ENCODE data around the gene ADGRL4. TPM values are rescaled to one million over a fixed set of nuclear protein-coding genes. Genes with fewer than 3 reads are reported as not detected.
"Not testable (repeated sequence)": the region's sequence is repeated elsewhere in the genome, so short reads cannot be mapped to it uniquely, and the experiment has no call there.

The ADGRL4 gene
- total RNA-seq, 1 experiment from 2014 or later: not detected

GRCh38 chr1:78980511-78980910 is 26.0 kb downstream of the ADGRL4 start:
- Histone ChIP-seq H3K4me1 (ENCODE audit: control insufficient read depth, insufficient read depth, low read length) (no peaks in the 10 kb centered on the region), H3K27ac (ENCODE audit: low read length) (no peak overlapping the region), H3K4me3 (ENCODE audit: low read depth in 2 of 2, low read length in 2 of 2) (no peak overlapping the region), H3K36me3 (ENCODE audit: control insufficient read depth, insufficient read depth, low read length) (no peaks in the 10 kb centered on the region), H3K27me3 (ENCODE audit: control insufficient read depth, insufficient read depth, low read length) (no peaks in the 10 kb centered on the region), H3K9me3 (ENCODE audit: control insufficient read depth, insufficient read depth, low read depth, low read length) (no peaks in the 10 kb centered on the region)
- in situ Hi-C loops (cut with HindIII; ENCODE audit: low pct_unique_long_range_greater_than_20kb, low sequenced_read_pairs): no loop called here
- TF ChIP-seq CTCF (IDR thresholded peaks at IDR 0.05): no peak
- no peak for TF ChIP-seq SIN3A (IDR thresholded peaks at IDR 0.05; ENCODE audit: borderline replicate concordance, insufficient read depth, low read depth, low read length)
- no peak for TF ChIP-seq REST (IDR thresholded peaks at IDR 0.05; ENCODE audit: insufficient read depth in 1 of 2, low read depth in 2 of 2, low read length in 1 of 2)
- no peak for TF ChIP-seq TCF7L2 (IDR thresholded peaks at IDR 0.05; ENCODE audit: low read depth, low read length)
- no peak for TF ChIP-seq POLR2AphosphoS5 (IDR thresholded peaks at IDR 0.05; ENCODE audit: low read depth, low read length)
- intact Hi-C loops (cut with micrococcal nuclease; ENCODE audit: unreplicated experiment): no loop called here
- DNase-seq (ENCODE audit: low read depth, low spot score) (no peak), ATAC-seq (no peak)
- ChIA-PET POLR2A (no interaction called here), CTCF (no interaction called here)
- no TSS peak for BruUV-seq (replicated peaks)

GRCh38 chr1:78972723-78973122 is 33.8 kb downstream of the ADGRL4 start:
- Histone ChIP-seq H3K4me3 (ENCODE audit: low read depth in 2 of 2, low read length in 2 of 2) (no peak overlapping the region), H3K4me1 (ENCODE audit: control insufficient read depth, insufficient read depth, low read length) (no peaks in the 10 kb centered on the region), H3K27ac (ENCODE audit: low read length) (no peak overlapping the region), H3K36me3 (ENCODE audit: control insufficient read depth, insufficient read depth, low read length) (no peaks in the 10 kb centered on the region), H3K9me3 (ENCODE audit: control insufficient read depth, insufficient read depth, low read depth, low read length) (no peaks in the 10 kb centered on the region), H3K27me3 (ENCODE audit: control insufficient read depth, insufficient read depth, low read length) (no peaks in the 10 kb centered on the region)
- in situ Hi-C loops (cut with HindIII; ENCODE audit: low pct_unique_long_range_greater_than_20kb, low sequenced_read_pairs): no loop called here
- no TSS peak for BruUV-seq (replicated peaks)
- DNase-seq (ENCODE audit: low read depth, low spot score) (no peak), ATAC-seq (no peak)
- TF ChIP-seq SIN3A (IDR thresholded peaks at IDR 0.05; ENCODE audit: borderline replicate concordance, insufficient read depth, low read depth, low read length) (no peak), REST (IDR thresholded peaks at IDR 0.05; ENCODE audit: insufficient read depth in 1 of 2, low read depth in 2 of 2, low read length in 1 of 2) (no peak), TCF7L2 (IDR thresholded peaks at IDR 0.05; ENCODE audit: low read depth, low read length) (no peak), POLR2AphosphoS5 (IDR thresholded peaks at IDR 0.05; ENCODE audit: low read depth, low read length) (no peak), CTCF (IDR thresholded peaks at IDR 0.05) (no peak)
- POLR2A ChIA-PET: no interaction called here
- CTCF ChIA-PET: no interaction called here
- intact Hi-C loops (cut with micrococcal nuclease; ENCODE audit: unreplicated experiment): no loop called here

- H3K36me3 ChIP-seq (ENCODE audit: control insufficient read depth, insufficient read depth, low read length); BruUV-seq (replicated peaks); in situ Hi-C loops (cut with HindIII; ENCODE audit: low pct_unique_long_range_greater_than_20kb, low sequenced_read_pairs); DNase-seq (ENCODE audit: low read depth, low spot score); H3K27ac ChIP-seq (ENCODE audit: low read length); H3K4me1 ChIP-seq (ENCODE audit: control insufficient read depth, insufficient read depth, low read length); H3K4me3 ChIP-seq (ENCODE audit: low read depth in 2 of 2, low read length in 2 of 2); ATAC-seq; H3K27me3 ChIP-seq (ENCODE audit: control insufficient read depth, insufficient read depth, low read length); intact Hi-C loops (cut with micrococcal nuclease; ENCODE audit: unreplicated experiment); CTCF ChIA-PET: not testable (repeated sequence)
- POLR2A ChIA-PET: interaction anchor here (0.6 kb wide), 1 partner anchor 51 kb away, joined by 3 read pairs; no protein-coding TSS in a partner anchor
- peaks cover 14% of the 10 kb centered on the region for H3K9me3 ChIP-seq (ENCODE audit: control insufficient read depth, insufficient read depth, low read depth, low read length)
Measured at GRCh38 chr1:78967091-78967490, 39.4 kb downstream of the ADGRL4 start.
